ENCODE data around the gene FOXS1. TPM values are rescaled to one million over a fixed set of nuclear protein-coding genes. Genes with fewer than 3 reads are reported as not detected.

Gene FOXS1
- total RNA-seq, 1 experiment from 2014 or later = 6.3 TPM

DNA sequence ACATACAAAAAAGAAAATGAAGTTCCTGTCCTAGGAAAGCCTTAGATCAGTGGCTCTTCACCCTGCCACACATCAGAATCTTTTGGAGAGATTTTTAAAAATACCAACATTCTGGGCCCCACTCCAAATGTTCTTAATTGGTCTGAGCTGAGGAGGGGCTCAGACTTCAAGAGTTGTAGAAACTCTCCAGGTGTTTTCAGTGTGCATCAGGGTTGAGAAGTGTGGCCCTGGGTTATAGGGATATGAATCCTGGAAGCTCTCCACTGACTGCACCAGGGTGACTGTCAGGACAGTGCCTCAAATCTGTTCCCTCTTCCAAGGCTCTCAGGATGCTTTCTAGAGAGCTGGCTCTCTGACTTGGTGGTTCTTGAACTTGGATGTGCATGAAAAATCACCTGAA lies 31.8 kb downstream of the FOXS1 start:
- in situ Hi-C loops (cut with HindIII; ENCODE audit: low pct_unique_long_range_greater_than_20kb, low sequenced_read_pairs) = no loop called here
- ChIA-PET POLR2A (no interaction called here), CTCF (interaction anchor here (0.7 kb wide), 1 partner anchor 180 kb away, joined by 5 read pairs; no protein-coding TSS in a partner anchor)
- Histone ChIP-seq H3K27me3 (ENCODE audit: control insufficient read depth, insufficient read depth, low read length) (no peaks in the 10 kb centered on the region), H3K4me3 (ENCODE audit: low read depth in 2 of 2, low read length in 2 of 2) (no peak overlapping the region), H3K36me3 (ENCODE audit: control insufficient read depth, insufficient read depth, low read length) (no peaks in the 10 kb centered on the region; the same call in 1 of the 2 replicates), H3K27ac (ENCODE audit: low read length) (no peak overlapping the region), H3K9me3 (ENCODE audit: control insufficient read depth, insufficient read depth, low read depth, low read length) (no peaks in the 10 kb centered on the region), H3K4me1 (ENCODE audit: control insufficient read depth, insufficient read depth, low read length) (peaks cover 40% of the 10 kb centered on the region)
- no TSS peak for BruUV-seq (replicated peaks)
- no peak for TF ChIP-seq TCF7L2 (IDR thresholded peaks at IDR 0.05; ENCODE audit: low read depth, low read length)
- TF ChIP-seq, protein P1, sequence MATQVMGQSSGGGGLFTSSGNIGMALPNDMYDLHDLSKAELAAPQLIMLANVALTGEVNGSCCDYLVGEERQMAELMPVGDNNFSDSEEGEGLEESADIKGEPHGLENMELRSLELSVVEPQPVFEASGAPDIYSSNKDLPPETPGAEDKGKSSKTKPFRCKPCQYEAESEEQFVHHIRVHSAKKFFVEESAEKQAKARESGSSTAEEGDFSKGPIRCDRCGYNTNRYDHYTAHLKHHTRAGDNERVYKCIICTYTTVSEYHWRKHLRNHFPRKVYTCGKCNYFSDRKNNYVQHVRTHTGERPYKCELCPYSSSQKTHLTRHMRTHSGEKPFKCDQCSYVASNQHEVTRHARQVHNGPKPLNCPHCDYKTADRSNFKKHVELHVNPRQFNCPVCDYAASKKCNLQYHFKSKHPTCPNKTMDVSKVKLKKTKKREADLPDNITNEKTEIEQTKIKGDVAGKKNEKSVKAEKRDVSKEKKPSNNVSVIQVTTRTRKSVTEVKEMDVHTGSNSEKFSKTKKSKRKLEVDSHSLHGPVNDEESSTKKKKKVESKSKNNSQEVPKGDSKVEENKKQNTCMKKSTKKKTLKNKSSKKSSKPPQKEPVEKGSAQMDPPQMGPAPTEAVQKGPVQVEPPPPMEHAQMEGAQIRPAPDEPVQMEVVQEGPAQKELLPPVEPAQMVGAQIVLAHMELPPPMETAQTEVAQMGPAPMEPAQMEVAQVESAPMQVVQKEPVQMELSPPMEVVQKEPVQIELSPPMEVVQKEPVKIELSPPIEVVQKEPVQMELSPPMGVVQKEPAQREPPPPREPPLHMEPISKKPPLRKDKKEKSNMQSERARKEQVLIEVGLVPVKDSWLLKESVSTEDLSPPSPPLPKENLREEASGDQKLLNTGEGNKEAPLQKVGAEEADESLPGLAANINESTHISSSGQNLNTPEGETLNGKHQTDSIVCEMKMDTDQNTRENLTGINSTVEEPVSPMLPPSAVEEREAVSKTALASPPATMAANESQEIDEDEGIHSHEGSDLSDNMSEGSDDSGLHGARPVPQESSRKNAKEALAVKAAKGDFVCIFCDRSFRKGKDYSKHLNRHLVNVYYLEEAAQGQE (IDR thresholded peaks at IDR 0.05; ENCODE audit: insufficient read depth in 1 of 2, low read depth in 2 of 2, low read length in 1 of 2) = no peak
- TF ChIP-seq POLR2AphosphoS5 (IDR thresholded peaks at IDR 0.05; ENCODE audit: low read depth, low read length) = no peak
- TF ChIP-seq, protein P2, sequence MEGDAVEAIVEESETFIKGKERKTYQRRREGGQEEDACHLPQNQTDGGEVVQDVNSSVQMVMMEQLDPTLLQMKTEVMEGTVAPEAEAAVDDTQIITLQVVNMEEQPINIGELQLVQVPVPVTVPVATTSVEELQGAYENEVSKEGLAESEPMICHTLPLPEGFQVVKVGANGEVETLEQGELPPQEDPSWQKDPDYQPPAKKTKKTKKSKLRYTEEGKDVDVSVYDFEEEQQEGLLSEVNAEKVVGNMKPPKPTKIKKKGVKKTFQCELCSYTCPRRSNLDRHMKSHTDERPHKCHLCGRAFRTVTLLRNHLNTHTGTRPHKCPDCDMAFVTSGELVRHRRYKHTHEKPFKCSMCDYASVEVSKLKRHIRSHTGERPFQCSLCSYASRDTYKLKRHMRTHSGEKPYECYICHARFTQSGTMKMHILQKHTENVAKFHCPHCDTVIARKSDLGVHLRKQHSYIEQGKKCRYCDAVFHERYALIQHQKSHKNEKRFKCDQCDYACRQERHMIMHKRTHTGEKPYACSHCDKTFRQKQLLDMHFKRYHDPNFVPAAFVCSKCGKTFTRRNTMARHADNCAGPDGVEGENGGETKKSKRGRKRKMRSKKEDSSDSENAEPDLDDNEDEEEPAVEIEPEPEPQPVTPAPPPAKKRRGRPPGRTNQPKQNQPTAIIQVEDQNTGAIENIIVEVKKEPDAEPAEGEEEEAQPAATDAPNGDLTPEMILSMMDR (IDR thresholded peaks at IDR 0.05) = no peak
- TF ChIP-seq SIN3A (IDR thresholded peaks at IDR 0.05; ENCODE audit: borderline replicate concordance, insufficient read depth, low read depth, low read length) = no peak
- intact Hi-C loops (cut with micrococcal nuclease; ENCODE audit: unreplicated experiment) = no loop called here
- DNase-seq (ENCODE audit: low read depth, low spot score) (no peak), ATAC-seq (no peak)

DNA sequence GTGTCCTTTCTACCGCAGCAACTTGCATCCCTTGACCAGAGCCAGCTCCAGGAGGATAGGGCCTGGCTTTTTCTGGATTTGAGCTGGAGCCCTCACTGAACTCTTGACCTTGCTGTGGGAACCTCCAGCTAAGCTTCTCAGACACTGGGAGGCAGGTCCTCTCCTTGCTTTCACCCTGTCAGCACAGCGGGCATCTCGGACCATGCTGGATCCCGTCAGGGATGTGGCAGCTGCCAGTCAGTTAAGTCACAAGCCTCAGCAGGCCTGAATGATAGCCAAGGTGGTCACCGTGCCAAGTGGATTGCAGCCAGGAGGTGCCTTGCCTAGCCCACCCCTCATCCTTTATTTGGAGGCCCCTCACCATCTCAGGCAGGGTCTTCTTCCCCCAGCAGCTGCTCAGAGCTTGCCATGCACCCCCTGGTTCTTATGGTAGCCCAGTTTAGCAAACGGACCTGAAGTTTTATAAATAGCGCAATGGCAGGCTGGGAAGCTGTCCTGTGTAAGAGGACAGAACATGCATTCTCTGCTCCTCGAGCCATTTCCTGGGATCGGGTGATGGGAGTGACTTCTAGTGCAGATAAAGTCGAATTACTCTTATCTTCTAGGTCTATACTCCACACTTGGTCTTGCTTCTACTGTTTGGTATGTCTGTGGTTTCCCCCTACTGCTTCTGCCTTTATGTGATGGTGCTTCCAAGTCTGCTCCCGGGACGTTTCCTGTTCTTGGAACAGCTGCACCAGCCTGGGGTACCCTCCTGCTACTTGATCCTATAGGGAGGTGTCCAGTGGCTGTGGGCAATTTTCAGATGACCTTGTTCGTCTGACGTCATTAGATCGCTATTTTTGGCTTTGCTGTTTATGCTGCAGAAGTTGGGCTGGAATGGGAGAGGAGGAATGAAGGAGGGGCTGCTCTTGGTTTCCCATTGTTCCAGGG lies 33.3 kb downstream of the FOXS1 start:
- CTCF ChIA-PET = interaction anchor here (0.5 to 0.6 kb wide), 2 partner anchors 16 to 184 kb away, joined by 3 to 9 read pairs; no protein-coding TSS in a partner anchor

More for the DNA sequence above, 33.3 kb downstream of the FOXS1 start:
- no peak overlapping the region for H3K27ac ChIP-seq (ENCODE audit: low read length)
- DNase-seq (ENCODE audit: low read depth, low spot score) (no peak), ATAC-seq (peak; percentile 7; the same call in 1 of the 2 replicates)
- no peaks in the 10 kb centered on the region for H3K9me3 ChIP-seq (ENCODE audit: control insufficient read depth, insufficient read depth, low read depth, low read length)
- H3K27me3 ChIP-seq (ENCODE audit: control insufficient read depth, insufficient read depth, low read length) = no peaks in the 10 kb centered on the region
- no peaks in the 10 kb centered on the region; the same call in 1 of the 2 replicates for H3K36me3 ChIP-seq (ENCODE audit: control insufficient read depth, insufficient read depth, low read length)
- POLR2A ChIA-PET = no interaction called here
- in situ Hi-C loops (cut with HindIII; ENCODE audit: low pct_unique_long_range_greater_than_20kb, low sequenced_read_pairs) (no loop called here), intact Hi-C loops (cut with micrococcal nuclease; ENCODE audit: unreplicated experiment) (no loop called here)
- peaks cover 40% of the 10 kb centered on the region for H3K4me1 ChIP-seq (ENCODE audit: control insufficient read depth, insufficient read depth, low read length)
- H3K4me3 ChIP-seq (ENCODE audit: low read depth in 2 of 2, low read length in 2 of 2) = no peak overlapping the region
- TF ChIP-seq, protein P1 (IDR thresholded peaks at IDR 0.05; ENCODE audit: insufficient read depth in 1 of 2, low read depth in 2 of 2, low read length in 1 of 2) = no peak
- TF ChIP-seq SIN3A (IDR thresholded peaks at IDR 0.05; ENCODE audit: borderline replicate concordance, insufficient read depth, low read depth, low read length) (no peak), TCF7L2 (IDR thresholded peaks at IDR 0.05; ENCODE audit: low read depth, low read length) (no peak), POLR2AphosphoS5 (IDR thresholded peaks at IDR 0.05; ENCODE audit: low read depth, low read length) (no peak)
- TF ChIP-seq, protein P2 (IDR thresholded peaks at IDR 0.05) = no peak
- no TSS peak for BruUV-seq (replicated peaks)

All from Panc1 (cell line).